ENCODE measurements around the gene HDAC9.

DNA sequence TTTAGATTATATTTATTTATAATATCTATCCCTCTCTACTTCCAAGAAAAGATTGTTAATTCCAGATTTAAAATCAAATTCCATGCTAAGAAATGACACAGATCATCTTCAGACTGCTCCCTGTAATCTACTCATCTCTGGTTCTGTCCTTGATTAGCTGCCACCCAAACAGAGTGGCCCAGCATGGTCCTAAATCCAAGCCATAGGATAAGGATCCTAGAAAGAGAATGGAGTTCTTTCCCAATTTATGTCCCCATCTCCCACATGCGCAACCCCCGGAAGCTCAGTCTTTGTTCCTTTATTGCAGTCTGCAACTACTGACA is 23.4 kb upstream of the HDAC9 start:
- TF ChIP-seq, protein P1, sequence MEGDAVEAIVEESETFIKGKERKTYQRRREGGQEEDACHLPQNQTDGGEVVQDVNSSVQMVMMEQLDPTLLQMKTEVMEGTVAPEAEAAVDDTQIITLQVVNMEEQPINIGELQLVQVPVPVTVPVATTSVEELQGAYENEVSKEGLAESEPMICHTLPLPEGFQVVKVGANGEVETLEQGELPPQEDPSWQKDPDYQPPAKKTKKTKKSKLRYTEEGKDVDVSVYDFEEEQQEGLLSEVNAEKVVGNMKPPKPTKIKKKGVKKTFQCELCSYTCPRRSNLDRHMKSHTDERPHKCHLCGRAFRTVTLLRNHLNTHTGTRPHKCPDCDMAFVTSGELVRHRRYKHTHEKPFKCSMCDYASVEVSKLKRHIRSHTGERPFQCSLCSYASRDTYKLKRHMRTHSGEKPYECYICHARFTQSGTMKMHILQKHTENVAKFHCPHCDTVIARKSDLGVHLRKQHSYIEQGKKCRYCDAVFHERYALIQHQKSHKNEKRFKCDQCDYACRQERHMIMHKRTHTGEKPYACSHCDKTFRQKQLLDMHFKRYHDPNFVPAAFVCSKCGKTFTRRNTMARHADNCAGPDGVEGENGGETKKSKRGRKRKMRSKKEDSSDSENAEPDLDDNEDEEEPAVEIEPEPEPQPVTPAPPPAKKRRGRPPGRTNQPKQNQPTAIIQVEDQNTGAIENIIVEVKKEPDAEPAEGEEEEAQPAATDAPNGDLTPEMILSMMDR (IDR thresholded peaks at IDR 0.05; ENCODE audit: poor library complexity) = no peak
- no peak for TF ChIP-seq EZH2 (IDR thresholded peaks at IDR 0.05; ENCODE audit: borderline replicate concordance)

Data from hepatocyte (in vitro differentiated cells).